Effector CD8-positive, alpha-beta T cell (primary cell): Measurements from ENCODE around the gene F10.

ENCODE experiments used
- DNase-seq: peaks from one replicate; lab custom pipeline; 2025; lab: John Stamatoyannopoulos, UW

The F10 gene

DNA sequence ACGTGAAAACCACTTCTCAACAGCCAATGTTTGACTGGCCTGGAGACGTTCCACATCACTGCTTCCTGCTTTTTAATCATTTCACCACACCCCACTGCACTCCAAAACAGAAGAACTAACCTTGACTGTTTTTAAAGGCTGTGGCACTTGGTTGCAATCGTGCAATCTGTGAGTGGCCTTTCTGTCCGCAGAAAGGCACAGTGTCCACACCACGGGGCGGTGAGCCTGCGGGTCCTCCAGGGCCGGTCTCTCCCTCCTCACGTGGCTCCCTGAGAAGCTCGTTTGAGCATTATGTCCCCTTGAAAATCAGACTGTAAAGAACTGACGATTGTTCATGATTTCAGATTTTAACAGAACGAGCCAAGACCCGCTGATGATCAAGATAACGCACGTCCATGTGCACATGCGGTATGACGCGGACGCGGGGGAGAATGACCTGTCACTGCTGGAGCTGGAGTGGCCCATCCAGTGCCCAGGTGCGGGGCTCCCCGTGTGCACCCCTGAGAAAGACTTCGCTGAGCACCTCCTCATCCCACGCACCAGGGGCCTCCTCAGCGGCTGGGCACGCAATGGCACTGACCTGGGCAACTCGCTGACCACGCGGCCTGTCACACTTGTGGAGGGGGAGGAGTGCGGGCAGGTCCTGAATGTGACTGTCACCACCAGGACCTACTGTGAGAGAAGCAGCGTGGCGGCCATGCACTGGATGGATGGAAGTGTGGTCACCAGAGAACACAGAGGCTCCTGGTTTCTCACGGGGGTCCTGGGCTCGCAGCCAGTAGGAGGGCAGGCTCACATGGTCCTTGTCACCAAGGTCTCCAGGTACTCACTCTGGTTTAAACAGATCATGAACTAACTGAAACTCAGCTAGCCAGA, 48.9 kb downstream of the F10 start:
- DNase-seq, result no peak

GRCh38 chr13:113172419-113172926, 49.9 kb downstream of the F10 start:
- no peak for DNase-seq

DNA sequence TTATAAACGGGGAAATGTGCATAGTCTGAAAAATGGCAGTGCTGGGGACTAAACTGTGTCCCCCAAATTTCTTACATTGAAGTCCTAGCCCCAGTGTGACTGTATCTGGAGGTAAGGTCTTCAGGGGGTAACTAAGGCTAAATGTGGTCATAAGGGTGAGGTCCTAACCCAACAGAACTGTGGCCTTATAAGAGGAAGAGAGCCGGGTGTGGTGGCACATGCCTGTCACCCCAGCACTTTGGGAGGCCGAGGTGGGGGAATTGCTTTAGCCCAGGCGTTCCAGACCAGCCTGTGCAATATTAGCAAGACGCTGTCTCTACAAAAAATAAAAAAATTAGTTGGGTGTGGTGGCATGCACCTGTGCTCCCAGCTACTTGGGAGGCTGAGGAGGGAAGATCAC, 53.7 kb downstream of the F10 start:
- DNase-seq, result no peak

DNA sequence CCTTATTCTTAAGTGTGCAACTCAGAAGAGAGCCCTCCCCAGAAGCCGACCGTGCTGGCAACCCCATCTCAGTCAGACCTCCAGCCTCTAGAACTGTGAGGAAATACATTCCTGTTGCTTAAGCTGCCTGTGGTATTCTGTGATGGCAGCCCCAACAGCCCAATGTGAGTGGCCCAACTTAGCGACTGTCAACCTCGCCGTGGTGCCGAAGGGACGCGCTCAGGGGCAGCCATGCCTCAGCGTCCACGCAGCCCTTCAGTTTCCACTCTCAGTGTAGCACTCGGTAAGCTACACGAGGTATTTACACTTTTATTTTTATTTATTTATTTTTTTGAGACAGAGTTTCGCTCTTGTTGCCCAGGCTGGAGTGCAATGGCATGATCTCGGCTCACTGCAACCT, 54.2 kb downstream of the F10 start:
- no peak for DNase-seq

DNA sequence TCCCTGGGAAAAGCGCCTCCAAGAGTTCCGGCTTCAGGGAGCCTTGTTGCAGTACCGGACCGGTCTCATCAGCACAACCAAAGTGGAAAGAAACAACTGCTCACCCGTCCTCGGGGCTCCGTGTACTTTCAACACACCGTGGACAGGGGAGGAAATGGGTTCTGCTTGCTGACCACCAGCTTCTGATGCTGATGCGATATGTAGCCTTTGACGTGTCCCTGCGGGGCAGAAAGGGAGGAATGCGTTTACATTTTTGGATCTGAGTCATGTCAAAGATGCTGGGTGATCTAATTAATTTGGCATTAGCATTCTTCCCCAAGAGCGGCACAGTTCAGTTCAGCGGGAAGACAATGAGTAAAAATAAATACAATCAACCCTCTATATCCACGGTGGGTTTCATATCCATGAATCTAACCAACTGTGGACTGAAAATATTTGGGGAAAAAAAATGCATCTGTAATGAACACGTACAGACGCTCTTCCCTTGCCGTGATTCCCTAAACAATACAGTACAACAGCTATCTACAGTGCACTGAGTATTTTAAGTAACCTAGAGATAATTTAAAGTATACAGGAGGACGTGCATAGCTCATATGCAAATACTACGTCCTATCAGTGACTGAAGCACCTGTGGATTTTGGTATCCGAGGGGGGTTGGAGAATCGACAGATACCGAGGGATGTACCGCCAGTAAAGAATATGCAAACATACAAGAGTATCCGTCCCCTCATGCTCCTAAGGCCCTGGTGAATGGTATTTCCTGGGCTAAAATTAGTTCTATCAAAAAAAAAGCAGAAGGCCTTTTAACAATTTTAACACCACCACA, 55.7 kb downstream of the F10 start:
- DNase-seq, result no peak

GRCh38 chr13:113178896-113179167, 56.2 kb downstream of the F10 start:
- DNase-seq, result no peak

DNA sequence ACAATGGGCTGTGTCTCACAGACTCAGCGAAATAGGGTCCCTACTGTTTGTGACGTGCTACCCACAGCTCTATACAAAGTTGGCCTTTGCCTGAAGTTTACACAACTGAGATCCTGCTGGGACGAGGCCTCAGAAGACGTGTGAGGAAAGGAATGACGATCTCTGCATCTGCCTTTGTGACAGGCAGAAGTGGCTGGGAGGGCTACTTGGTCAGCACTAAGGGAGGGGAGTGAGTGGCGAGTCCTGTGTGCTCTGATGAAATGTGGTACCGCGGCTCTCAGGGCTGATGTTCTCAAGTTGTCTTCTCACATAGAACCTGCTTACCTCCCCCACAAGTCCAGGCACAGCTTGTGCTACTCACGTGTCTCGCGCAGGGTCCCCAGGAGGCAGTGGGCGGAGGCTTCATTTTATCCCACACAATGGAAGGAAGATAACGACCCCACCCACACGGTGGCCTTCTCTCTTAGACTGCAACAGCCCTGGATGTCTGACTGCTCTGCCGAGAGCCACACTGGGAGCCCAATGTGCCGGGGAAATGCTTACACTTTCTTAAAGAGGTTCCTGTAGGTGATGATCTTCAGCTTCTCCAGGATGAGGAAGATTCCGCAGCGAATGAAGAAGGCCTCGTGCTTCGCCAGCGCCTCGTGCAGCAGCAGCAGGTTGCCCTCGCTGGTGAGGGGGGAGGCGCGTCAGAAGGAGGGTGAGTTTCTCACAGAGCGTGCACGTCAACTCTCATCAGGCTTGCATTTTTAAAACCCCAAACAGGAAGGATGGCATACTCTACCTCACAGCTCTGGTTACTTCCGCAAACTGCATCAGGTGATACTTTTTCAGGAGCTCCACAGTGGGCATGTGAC, 57.0 kb downstream of the F10 start:
- DNase-seq, result no peak

GRCh38 chr13:113182046-113182445, 59.4 kb downstream of the F10 start:
- no peak for DNase-seq

DNA sequence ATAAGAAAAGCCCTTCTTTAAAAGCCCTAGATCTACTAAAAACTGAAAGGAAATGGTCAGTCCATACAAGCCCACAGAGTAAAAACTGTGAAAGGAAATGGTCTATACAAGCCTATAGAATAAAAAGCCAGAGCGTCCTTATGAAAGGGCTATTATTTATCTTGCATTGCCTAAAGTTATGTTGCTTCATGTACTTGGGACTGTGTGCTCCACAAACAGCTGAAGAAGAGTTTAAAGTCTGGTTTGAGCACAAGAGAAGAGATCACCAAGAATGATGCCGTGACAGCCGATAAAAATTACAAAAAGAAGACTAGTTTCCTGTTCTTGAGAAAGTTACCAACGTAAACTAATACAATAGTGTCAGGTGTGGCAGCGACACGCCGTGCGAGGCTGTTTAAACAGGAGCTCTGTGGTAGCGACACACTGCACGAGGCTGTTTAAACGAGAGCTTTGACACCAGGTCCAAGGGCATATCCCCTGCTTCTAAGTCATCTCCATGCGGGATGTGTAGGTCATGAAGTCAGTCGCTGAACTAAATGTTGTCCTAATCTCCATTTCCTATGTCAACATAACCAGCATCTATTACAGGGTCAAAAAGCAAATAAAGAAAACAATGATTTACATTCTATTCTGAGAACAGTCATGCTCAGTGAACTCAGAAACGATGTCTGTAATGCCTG, 61.0 kb downstream of the F10 start:
- no peak for DNase-seq

GRCh38 chr13:113184568-113185440, 62.2 kb downstream of the F10 start:
- DNase-seq, result no peak

DNA sequence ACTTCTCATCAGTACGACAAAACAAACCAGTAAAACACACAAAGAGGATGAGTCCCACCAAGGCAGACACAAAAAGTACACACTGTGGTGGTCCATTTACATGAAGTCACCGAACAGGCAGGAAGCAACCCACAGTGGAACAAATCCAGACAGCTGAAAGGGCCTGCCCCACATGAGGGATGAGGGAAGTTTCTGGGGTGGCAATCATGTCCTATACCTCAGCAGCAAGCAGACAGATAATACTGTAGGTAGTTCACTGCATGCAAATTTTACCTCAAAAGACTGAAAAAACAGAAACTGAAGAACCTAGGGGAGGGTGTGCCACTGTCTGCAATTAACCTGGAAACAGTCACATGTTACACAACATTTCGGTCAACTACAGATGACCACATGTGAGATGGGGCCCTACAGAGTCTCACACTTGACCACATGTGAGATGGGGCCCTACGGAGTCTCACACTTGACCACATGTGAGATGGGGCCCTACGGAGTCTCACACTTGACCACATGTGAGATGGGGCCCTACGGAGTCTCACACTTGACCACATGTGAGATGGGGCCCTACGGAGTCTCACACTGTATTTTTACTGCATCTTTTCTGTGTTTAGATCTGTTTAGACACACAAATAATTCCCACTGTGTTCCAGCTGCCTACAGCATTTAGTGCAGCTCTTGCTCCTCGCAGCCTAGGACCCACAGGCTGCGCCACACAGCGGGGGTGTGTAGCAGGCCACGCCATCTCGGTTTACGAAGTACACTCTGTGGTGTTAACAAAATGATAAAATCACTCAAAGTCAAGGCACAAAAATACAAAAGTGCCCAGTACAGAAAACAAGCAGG, 63.7 kb downstream of the F10 start:
- DNase-seq, result no peak

GRCh38 chr13:113187263-113187669, 64.7 kb downstream of the F10 start:
- no peak for DNase-seq

DNA sequence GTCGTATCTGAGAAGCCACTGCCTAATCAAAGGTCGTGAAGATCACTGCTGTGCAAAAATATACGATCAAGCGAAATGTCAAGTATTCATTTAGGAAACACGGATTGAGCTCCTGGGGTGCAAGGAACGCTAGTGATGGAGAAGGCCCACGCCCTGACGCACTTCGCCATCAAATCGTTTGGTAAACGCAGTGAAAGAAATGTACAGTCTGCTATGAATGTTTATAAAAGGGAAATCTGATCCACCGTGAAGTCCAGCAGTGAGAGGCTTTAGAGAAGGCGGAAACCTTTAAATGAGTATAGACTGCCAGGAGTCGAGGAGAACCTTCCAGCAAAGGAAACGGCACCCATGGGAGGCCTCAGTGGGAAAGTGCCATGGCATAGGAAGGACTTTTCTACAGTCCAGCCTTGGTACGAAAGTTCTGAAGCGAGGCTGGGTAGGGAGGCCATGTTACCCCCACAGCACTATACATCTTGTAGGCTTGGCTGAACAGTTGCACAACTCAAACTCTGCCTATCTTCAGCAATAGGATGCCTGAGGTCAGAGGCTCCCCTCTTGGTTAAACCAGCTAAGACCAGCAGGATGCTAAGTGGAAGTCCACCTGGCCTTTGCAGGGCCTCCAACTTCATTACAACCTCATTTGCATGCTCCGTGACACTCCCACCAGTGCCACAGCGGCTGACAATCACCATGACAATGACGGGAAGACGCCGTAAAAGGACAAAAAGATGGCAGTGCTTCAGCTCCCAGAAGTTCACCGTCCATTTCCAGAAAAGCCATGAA, 65.5 kb downstream of the F10 start:
- no peak for DNase-seq

GRCh38 chr13:113190181-113190580, 67.6 kb downstream of the F10 start:
- DNase-seq, result no peak

GRCh38 chr13:113192279-113192678, 69.7 kb downstream of the F10 start:
- no peak for DNase-seq

DNA sequence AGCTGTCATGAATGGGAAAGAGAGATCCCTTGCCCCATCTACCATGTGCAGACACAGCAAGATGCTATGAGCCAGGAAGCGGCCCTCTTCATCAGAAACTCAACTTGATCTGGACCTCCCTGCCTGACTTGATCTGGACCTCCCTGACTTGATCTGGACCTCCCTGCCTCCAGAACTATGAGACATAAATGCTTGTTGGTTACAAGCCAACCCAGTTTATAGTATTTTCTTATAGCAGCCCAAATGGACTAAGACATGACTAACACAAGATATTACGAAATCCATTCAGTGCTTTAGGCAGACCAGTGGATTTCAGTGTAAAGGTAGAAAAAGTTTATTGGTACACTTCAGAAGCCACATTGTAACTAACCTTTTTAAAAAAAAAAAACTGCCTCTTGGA, 70.3 kb downstream of the F10 start:
- DNase-seq, result no peak

DNA sequence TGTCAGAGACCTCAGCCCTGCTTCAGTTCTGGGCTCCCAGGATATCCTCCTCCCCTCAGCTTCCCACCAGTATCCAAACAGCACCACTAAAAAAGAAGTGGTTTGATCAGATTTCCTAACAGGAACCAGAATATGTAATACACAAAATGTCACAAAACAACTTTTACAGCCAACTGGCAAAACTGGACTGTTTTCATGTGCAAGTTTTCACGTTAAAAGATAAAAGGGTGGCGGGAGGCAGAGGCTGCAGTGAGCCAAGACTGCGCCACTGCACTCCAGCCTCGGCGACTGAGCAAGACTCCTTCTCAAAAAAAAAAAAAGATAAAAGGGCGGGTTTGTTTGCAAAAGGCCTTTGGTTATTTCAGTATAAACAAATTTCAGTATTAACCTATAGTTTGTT, 72.8 kb downstream of the F10 start:
- DNase-seq, result no peak

GRCh38 chr13:113196970-113197737, 74.6 kb downstream of the F10 start:
- no peak for DNase-seq
